Activated CD8-positive, alpha-beta T cell treated with anti-CD3 and anti-CD28 coated beads for 36 hours (primary cell): ENCODE data around the gene SCN9A. TPM values are rescaled to one million over a fixed set of nuclear protein-coding genes. Genes with fewer than 3 reads are reported as not detected.

ENCODE experiments used
- ATAC-seq: fragments of 200-7000 bp; cut with Tn5 transposase; one replicate; pipeline ENCODE4 v1.10.0; 2021; ENCODE audit warnings: mild to moderate bottlenecking, moderate library complexity
- CTCF ChIA-PET: fragments of 350-600 bp; sonication (Branson Sonifier 250); formaldehyde crosslinking; loops from one replicate; lab custom pipeline; 2021; ENCODE audit warnings: antibody characterized with exemption; lab: Charles Lee
- POLR2A ChIA-PET: fragments of 350-600 bp; sonication (Branson Sonifier 250); formaldehyde crosslinking; loops from one replicate; lab custom pipeline; 2021; ENCODE audit warnings: antibody characterized with exemption; lab: Charles Lee
- DNase-seq: peaks from one replicate; pipeline ENCODE4 v3.0.0-alpha.2; 2020
- H3K27ac Mint-ChIP-seq: one replicate; pipeline ENCODE4 v1.8.0; 2021; ENCODE audit warnings: mild to moderate bottlenecking, mixed read lengths
- H3K27me3 Mint-ChIP-seq: one replicate; pipeline ENCODE4 v1.8.0; 2021; ENCODE audit warnings: mixed read lengths
- H3K36me3 Mint-ChIP-seq: one replicate; pipeline ENCODE4 v1.8.0; 2021; ENCODE audit warnings: low read depth, mixed read lengths
- H3K4me1 Mint-ChIP-seq: one replicate; pipeline ENCODE4 v1.8.0; 2021; ENCODE audit warnings: low read depth, mixed read lengths
- H3K4me3 Mint-ChIP-seq: one replicate; pipeline ENCODE4 v1.8.0; 2021; ENCODE audit warnings: mild to moderate bottlenecking, moderate library complexity, mixed read lengths
- H3K9me3 Mint-ChIP-seq: one replicate; pipeline ENCODE4 v1.8.0; 2021; ENCODE audit warnings: mixed read lengths
- CTCF ChIP-seq: fragments of 200-600 bp; IDR thresholded peaks from one replicate; pipeline ENCODE4 v1.8.0; 2022; ENCODE audit warnings: antibody characterized with exemption, mild to moderate bottlenecking
- intact Hi-C: fragments of 100-400 bp; cut with micrococcal nuclease; formaldehyde crosslinking; loops from one replicate; pipeline ENCODE4 v1.10.0; 2022
- total RNA-seq, 2 experiments: library from RNA; stranded (reverse); gene quantifications; one replicate each; pipeline ENCODE4 v1.2.3, GENCODE V29; 2021

Gene SCN9A
- total RNA-seq, 2 experiments from 2014 or later = not detected

- TF ChIP-seq CTCF = no peak
- DNase-seq = no peak
- ChIA-PET POLR2A (no interaction called here), CTCF (no interaction called here)
- ATAC-seq = no peak
- intact Hi-C loops = no loop called here
- no peak overlapping the region for H3K27ac Mint-ChIP-seq
- H3K36me3 Mint-ChIP-seq = no peaks in the 10 kb centered on the region
- no peaks in the 10 kb centered on the region for H3K4me1 Mint-ChIP-seq
- no peaks in the 10 kb centered on the region for H3K27me3 Mint-ChIP-seq
- no peak overlapping the region for H3K4me3 Mint-ChIP-seq
- no peaks in the 10 kb centered on the region for H3K9me3 Mint-ChIP-seq
Measured at GRCh38 chr2:166297951-166298350, 77.8 kb downstream of the SCN9A start.

- ATAC-seq (no peak), DNase-seq (no peak)
- no peaks in the 10 kb centered on the region for H3K4me1 Mint-ChIP-seq
- H3K27ac Mint-ChIP-seq = no peak overlapping the region
- TF ChIP-seq CTCF = no peak
- CTCF ChIA-PET = no interaction called here
- POLR2A ChIA-PET = no interaction called here
- intact Hi-C loops = no loop called here
- H3K27me3 Mint-ChIP-seq = no peaks in the 10 kb centered on the region
- H3K9me3 Mint-ChIP-seq = peaks cover 5% of the 10 kb centered on the region
- H3K36me3 Mint-ChIP-seq = no peaks in the 10 kb centered on the region
- no peak overlapping the region for H3K4me3 Mint-ChIP-seq
Measured at GRCh38 chr2:166293984-166294383, 81.8 kb downstream of the SCN9A start.

- no peak for DNase-seq
- H3K36me3 Mint-ChIP-seq = no peaks in the 10 kb centered on the region
Measured at GRCh38 chr2:166285215-166285614, 90.5 kb downstream of the SCN9A start.

GRCh38 chr2:166284359-166284758 is 91.4 kb downstream of the SCN9A start:
- ChIA-PET CTCF (no interaction called here), POLR2A (no interaction called here)

More at GRCh38 chr2:166285215-166285614, 90.5 kb downstream of the SCN9A start:
- Mint-ChIP-seq H3K4me1 (no peaks in the 10 kb centered on the region), H3K9me3 (peaks cover 6% of the 10 kb centered on the region), H3K4me3 (no peak overlapping the region), H3K27me3 (no peaks in the 10 kb centered on the region), H3K27ac (no peak overlapping the region)
- ChIA-PET CTCF (no interaction called here), POLR2A (no interaction called here)
- intact Hi-C loops = no loop called here
- no peak for TF ChIP-seq CTCF
- no peak for ATAC-seq

GRCh38 chr2:166282154-166282553 is 93.6 kb downstream of the SCN9A start:
- DNase-seq = no peak
- ChIA-PET POLR2A (no interaction called here), CTCF (no interaction called here)
- Mint-ChIP-seq H3K4me3 (no peak overlapping the region), H3K4me1 (no peaks in the 10 kb centered on the region), H3K27ac (no peak overlapping the region), H3K9me3 (peaks cover 2% of the 10 kb centered on the region), H3K36me3 (no peaks in the 10 kb centered on the region), H3K27me3 (no peaks in the 10 kb centered on the region)
- TF ChIP-seq CTCF = no peak
- no peak for ATAC-seq
- intact Hi-C loops = no loop called here

More at GRCh38 chr2:166284359-166284758, 91.4 kb downstream of the SCN9A start:
- Mint-ChIP-seq H3K9me3 (peaks cover 2% of the 10 kb centered on the region), H3K4me3 (no peak overlapping the region), H3K36me3 (no peaks in the 10 kb centered on the region), H3K4me1 (no peaks in the 10 kb centered on the region), H3K27ac (no peak overlapping the region), H3K27me3 (no peaks in the 10 kb centered on the region)
- intact Hi-C loops = no loop called here
- TF ChIP-seq CTCF = no peak
- DNase-seq (no peak), ATAC-seq (no peak)
